GM18507 (cell line): ENCODE measurements around the gene RABGAP1L.
A peak's percentile ranks its signal among the peaks of the same experiment; 100 is the strongest.

Experiments used
- DNase-seq: peaks from one replicate; pipeline ENCODE4 v3.0.0; 2011; ENCODE audit warnings: low read depth; ENCODE audit not compliant: insufficient read length; ENCODE audit errors: extremely low spot score
- FAIRE-seq: peaks from 2 replicates; lab custom pipeline; 2011; peaks lifted over from hg19 to GRCh38; lab: Jason Lieb, UNC

The RABGAP1L gene

DNA sequence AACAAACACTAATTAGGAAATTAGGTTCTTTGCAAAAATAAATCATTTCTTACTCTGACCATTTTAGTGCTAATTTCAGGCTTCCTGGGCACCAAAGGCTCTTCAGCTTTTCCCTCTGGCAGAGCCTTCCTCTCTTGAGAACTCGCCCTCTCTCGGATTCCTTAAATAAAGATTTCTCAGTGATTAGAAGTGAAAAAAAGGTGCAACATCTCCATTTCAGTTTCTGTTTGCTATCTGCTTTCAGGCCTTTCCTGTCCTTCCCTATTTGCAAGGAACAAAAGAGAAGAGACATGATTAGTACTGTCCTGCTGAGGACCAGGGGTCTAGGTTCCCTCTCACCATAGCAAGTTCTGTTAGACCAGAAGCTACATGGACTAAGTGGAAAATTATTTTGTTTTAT is 812.6 kb downstream of the RABGAP1L start:
- peak; percentile 38 for FAIRE-seq

DNA sequence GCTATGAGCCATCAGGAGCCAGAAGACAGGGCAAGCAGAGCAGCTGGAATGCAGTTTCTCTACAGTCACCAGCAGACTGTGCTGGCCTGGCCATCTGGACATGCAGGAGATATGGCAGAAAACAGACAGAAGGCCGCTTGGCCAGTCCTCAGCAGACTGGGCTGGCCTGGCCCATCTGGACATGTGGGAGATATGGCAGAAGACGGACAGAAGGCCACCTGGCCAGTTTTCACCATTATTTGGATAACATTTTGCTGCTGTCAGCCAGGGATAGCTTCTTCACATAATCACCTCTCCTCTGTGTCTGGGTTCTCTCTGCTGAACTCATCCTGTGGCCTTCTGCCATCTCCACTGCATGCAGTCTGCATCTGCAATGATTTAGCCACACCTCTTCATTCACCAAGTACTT is 815.4 kb downstream of the RABGAP1L start:
- FAIRE-seq (no peak), DNase-seq (no peak)

More for the DNA sequence above, 812.6 kb downstream of the RABGAP1L start:
- DNase-seq = no peak

DNA sequence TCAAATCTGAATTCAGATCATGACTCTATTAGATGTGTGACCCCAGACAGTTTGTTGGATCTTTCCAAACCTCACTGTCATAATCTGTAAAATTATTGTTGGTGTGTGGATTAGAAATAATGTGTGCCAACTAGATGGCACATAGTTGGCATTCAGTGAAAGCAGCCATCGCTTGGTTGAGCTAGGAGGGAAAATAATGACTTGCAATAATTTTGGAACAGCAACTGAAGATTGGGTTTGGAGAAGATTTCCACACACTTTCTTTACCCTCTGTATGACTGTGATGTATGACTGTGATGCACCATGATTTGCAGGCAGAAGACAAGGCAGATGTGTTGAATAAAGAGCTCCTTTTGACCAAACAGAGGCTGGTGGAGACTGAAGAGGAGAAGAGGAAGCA is 816.4 kb downstream of the RABGAP1L start:
- FAIRE-seq = no peak

DNA sequence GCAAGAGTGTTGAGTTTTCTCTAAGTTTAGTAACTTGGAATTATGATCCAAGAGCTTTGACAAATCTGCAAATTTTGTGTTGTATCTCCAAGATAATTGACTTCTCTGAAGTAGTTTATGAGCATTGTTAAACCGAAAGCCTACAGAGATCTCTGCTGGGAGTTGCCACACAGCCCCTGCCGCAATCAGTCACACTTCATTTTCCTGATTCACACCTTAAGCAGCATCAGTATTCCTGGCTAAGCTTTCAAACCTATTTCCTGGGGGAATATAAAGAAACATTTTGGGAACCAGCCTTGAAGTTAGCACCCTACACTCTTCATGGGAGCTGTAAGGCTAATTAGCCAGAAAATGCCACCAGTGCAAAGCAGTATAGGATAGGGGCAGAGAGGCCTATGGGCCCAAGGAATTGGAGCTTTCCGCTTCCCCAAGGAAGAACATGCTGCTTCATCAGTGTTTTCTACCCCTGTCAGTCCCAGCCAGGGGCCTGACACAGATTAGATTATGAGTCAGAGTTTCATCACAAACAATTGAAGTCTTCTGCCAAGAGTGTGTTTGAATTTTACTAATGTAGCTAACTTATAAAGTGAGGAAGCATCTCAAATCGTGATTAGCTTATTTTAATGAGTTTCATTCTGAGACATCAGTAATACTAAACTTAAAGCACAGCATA is 817.3 kb downstream of the RABGAP1L start:
- FAIRE-seq (no peak), DNase-seq (no peak)

More for the DNA sequence above, 816.4 kb downstream of the RABGAP1L start:
- DNase-seq = no peak

DNA sequence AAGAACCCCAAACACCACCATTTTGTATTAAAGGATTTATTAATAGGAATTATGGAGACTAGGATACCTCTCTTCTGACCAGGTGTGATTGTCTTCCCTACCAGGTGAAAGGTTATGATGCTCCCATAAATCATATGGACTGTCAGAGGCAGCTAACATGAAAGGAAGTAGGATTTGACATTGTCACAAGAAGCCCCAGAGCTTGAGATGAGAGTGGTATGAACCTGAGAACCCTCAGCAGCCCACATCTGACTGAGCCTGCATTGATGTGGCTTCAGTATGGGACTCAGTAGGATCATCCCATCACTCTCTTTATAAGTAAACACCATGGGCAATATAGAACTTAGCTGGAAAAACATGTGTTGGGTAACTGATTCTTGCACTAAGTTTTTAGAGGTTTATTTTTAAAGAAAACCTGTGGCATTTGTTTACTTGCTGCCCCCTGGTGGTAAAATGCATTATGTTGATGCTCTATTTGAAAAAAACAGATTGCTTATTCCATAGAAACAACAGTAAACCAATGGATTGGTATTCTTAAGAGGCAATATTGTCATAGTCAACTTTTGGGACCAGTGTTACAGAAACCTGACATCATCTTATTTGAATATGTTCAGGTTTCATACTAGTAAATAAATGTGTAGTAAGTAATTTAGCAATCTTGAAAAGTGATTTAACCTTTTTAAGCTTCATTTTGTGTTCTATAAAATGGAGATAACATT is 823.8 kb downstream of the RABGAP1L start:
- peak; percentile 15 for FAIRE-seq
- DNase-seq = no peak

DNA sequence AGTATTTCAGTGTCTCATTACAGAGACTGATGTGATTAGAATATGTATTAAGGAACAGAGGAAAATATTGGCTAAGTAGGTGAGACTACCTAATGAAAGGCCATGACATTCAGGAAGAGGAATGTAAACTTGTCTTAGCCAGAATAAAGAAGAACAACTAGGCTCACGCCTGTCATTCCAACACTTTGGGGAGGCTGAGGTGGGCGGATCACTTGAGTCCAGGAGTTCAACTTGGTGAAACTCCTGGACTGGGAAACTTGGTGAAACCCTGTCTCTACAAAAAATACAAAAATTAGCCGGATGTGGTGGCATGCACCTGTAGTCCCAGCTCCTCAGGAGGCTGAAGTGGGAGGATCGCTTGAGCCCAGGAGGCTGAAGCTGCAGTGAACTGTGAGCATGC is 825.6 kb downstream of the RABGAP1L start:
- no peak for FAIRE-seq

DNA sequence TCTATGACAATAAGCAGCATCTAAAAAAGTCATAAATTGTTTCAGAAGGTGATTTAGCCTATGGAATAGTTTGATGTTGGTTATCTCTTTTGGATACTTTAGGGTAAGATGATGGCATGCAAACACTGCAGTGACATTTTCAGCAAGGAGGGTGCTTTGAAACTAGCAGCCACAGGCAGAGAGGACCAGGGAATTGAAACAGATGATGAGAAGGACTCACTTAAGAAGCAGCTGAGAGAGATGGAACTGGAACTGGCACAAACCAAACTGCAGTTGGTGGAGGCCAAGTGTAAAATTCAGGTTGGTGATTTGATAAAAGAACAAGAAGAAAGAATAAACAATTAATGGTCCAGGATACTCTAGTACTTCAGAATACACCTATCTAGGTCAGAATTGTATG is 829.2 kb downstream of the RABGAP1L start:
- DNase-seq = no peak
- peak; percentile 12 for FAIRE-seq

More for the DNA sequence above, 825.6 kb downstream of the RABGAP1L start:
- DNase-seq = no peak

DNA sequence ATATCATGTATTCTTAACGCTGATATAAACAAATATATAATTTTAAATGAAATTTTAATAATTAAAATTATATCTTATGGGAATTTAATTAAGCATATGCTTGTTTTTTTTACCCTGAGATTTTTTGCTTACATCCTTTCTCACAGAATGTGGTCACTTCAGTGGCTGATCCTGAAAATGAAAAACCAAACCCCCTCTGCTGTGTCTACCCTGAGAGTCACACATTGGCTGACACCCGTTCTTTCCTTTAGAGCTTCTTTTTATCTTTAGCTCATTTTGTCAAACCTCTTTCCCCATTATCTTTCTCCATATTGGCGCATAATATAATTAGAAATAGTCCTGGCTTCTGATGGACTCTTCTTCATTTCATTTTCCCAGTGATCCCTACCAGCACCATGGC is 829.7 kb downstream of the RABGAP1L start:
- FAIRE-seq (no peak), DNase-seq (no peak)

DNA sequence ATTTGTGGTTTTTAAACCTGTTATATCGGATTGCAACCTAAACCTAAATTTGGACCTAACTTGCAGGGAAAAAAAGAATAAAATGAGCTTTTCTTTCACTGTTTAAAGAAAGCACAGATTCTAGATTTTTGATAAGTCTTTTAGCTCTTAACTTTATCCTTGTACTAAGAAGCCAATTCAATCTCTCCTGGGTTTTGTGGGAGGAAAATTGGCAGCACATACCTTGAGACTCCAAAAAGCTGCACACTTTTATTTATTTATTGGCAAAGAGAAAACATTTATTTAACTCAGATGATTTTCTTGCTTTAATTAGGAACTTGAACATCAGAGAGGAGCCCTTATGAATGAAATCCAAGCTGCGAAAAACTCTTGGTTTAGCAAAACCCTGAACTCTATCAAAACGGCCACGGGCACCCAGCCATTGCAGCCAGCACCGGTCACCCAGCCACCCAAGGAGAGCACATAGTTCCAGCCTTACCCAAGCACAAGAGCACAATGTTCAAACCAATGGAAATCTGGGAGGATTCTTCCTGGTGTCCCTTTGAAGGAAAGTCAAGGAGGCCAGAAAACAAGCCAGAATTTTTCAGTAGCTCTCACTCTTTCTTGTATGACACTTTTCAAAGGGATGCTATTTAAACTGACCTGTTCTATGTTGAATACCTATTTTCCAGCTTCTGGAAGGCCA is 830.4 kb downstream of the RABGAP1L start:
- DNase-seq (no peak), FAIRE-seq (no peak)

DNA sequence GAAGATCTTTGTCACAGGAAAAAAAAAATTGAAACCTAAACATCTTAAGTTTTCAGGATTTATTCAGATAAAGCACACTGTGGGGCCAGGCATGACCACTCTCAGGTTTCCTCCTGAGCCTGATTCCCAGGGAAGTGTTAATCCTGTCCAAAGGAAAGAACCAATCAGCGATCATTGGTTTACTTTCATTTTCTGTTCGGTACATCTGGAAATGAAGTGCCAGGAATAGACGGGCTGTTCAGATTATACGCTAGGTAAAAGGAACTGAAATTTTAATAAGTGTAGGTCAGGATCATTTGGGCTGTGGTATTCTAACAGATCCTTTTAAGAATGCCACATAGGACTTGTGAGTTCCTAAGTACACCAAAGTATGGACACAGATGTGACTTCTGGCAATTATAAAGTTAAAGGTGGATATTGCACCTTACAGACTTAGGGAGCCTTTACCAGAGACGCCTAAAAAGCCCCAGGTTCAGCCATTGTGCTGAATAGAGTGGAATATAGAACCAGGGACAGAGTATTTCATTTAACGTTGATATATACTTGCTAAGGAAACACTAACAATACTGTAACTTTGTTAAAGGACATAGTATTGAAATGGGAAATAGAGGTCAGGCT is 831.2 kb downstream of the RABGAP1L start:
- DNase-seq = peak; percentile 5

DNA sequence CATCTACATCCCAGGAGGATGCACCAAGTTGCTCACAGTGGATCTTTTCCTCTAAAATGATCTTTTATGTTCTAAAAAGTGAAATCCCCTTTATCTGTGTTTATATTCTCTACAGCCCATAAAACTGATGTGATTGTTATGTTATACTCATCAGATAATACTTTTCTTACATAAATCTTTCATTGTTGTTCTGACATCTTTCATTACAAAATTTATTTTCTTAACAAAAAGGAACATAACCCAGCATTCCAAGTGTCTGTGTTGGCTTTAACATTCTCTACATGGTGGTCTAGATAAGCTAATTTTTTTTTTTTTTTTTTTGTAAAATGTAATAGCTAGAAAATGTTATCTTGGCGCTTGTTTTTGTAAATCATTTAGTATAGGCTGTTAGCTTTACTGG is 832.2 kb downstream of the RABGAP1L start:
- no peak for DNase-seq
- FAIRE-seq = no peak

More for the DNA sequence above, 831.2 kb downstream of the RABGAP1L start:
- FAIRE-seq = peak; percentile 47

DNA sequence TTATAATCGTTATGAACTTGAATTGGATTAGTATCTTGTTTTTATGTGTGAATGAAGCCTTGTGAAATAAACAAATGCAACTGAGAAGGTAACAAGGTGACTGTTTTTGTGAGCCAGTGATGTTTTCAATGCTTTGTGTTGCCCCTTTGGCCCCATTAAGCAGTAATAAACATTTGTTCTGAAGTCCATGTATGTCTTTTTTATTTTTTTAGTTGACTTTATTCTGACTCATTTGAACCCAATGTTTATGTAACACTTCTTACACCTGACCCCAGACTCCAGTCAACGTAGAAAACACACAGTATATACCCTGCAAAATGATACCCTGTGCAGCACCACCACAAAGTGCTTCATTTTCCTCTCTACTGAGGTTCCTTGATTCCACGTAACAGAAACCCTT is 835.8 kb downstream of the RABGAP1L start:
- FAIRE-seq (no peak), DNase-seq (no peak)

DNA sequence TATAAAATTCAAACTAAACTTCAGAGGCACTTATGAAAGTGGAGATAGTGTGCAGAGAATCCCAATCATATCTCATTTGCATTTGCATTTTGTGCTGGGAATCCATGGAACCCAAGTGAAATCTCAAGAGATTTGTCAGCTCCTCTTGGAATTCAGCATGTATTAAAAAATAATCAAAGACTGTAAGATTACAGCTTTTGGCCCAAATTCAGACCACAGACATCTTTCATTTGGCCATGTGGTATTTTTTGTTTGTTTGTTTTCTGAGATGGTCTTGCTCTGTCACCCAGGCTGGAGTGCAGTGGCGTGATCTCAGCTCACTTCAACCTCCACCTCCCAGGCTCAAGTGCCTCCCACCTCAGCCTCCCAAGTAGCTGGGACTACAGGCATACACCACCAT is 836.6 kb downstream of the RABGAP1L start:
- FAIRE-seq = no peak

DNA sequence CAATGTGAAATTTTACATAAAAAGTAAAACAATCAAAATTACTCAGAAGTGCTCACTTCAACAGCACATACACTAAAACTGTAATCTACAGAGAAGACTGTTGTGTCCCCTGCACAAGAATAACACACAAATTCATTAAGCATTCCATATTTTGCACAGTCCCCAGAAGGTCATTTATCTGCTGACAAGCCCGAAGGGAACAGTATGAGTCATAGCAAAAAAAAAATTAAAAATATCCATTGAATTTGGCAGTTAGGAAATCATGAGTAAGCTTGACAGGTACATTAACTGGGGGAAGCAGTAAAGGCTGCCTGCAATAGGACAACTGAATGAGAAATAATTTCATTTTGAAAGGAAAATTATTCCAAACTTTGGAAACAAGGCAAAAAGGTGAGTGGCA is 837.2 kb downstream of the RABGAP1L start:
- FAIRE-seq = no peak
- DNase-seq = no peak

More for the DNA sequence above, 836.6 kb downstream of the RABGAP1L start:
- no peak for DNase-seq

DNA sequence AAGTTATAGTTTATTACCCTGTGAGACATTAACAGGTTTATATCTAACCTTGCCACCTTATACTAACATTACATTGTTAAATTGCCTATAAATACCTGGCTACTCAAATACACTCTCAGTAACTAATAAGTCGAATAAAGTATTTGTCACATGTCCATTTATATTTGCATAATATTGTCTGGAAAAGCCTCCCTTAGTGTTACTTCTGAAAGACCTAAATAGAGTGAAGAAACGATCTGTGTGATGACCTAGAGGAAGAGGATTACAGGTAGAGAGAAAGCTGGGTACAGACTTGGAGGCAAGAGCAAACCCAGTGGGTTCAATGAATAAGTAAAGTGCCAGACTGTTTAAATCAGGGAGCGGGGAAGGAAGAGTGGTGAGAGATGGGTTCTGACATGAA is 837.7 kb downstream of the RABGAP1L start:
- FAIRE-seq (no peak), DNase-seq (no peak)

DNA sequence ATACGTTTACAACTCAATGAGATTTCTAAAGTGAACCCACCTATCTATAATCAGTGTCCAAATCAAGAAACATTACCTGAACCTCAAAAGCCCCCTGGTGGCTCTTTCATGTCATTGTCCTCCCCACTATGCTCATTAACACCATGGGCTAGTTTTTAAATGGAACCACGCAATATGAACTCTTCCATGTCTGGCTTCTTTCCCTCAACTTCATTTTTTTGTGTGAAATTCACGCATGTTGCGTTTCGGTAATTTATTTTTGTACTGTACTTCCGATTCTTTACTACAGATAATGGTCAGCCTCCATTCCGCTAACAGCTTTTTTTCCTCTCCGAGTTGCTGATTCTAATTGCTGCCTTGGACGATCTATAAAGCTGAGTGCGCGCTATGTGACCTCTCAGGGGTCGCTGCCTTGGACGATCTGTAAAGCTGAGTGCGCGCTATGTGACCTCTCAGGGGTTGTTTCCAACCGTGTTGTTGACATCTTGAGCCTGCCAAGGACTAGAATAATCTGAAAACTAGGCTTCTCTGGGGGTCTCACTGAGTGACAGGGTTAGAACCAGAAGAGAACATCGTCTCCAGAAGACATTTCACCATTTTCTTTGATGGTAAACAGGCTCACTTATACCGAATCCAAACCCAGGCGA is 839.4 kb downstream of the RABGAP1L start:
- no peak for DNase-seq
- peak; percentile 71 for FAIRE-seq

DNA sequence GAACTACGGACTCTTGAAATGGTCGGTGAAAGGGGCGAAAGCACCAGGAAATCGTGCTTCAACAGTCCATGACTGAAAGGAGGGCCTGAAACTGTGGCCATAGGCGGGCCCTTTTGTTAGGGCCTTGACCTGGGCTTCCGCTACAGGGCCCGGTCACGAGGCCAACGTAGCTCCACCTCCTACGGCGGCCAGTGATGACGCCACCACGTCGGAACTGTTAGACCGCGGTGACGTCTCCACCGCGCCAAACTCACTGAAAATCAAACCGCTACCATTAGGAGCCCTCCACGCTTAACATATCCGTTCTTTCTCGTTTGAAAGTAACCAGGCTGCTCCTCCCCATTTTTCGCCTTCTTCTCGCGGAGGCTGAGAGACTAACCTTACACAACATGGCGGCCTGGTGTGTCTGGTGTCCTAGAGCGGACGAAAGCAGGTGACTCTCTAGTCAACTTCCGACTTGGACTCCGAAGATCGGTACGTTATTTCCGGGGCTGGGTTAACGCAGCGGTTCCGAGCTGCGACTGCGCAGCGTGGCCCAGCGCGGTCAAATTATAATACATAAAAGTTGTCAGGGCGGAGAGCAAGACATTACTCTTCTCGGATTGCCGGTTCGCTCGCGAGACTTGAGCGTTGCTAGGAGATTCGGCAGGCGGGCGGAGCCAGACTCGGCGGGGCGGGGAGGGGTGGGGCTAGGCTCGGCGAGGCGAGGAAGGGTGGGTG is 840.1 kb downstream of the RABGAP1L start:
- peak; percentile 86 for DNase-seq
- peak; percentile 98 for FAIRE-seq

DNA sequence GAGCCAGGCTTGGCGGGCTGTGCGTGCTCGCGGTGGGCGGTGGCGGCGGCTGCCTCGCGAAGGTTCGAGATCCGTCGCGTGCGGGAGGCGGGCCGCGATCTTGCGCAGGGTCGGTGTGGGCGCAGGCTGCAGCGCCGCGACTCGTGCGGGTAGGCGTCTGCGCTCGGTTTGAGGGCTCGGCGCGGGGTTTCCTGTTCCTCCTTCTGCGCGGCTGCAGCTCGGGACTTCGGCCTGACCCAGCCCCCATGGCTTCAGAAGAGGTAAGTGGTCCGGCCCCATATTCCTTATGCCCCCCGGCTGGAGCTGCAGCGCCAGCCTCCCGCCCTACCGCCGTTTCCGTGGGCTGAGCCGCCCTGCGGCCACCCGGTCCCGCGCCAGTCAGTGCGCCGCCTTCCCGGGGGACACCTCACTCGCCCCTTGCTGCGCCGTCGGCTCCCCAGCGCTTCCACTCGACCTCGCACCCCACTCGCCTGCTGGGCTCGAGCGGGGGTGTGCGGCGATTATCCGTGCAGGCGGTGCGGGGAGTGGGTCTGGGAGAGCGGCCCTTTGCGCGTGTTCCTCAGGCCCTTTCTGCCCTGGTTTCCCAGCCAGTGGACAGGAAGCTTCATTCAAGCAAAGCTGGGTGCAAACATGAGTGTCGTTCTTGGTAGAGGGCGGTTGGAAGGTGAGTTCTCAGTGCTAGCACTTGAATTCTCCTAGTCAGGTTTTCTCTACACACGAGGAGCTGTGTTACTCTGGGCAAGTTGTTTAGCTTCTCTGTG is 840.8 kb downstream of the RABGAP1L start, which contains the start of gene CACYBP:
CACYBP (plus strand) TSS at position 12 of the 761 bp plus-strand sequence; CDS start at position 246, 234 bp downstream.
- no peak for DNase-seq
- FAIRE-seq = peak; percentile 44
